H1 (cell line): Measurements from ENCODE around the gene AUH. TPM values are rescaled to one million over a fixed set of nuclear protein-coding genes. Genes with fewer than 3 reads are reported as not detected.

Experiments used
- CTCF ChIA-PET: fragments of 300-600 bp; sonication (Branson Sonifier 250); formaldehyde crosslinking; loops from one replicate; lab custom pipeline; 2021; ENCODE audit not compliant: partially characterized antibody; lab: Charles Lee
- POLR2A ChIA-PET: fragments of 300-600 bp; sonication (Branson Sonifier 250); formaldehyde crosslinking; loops from one replicate; lab custom pipeline; 2021; ENCODE audit warnings: inconsistent platforms; ENCODE audit not compliant: partially characterized antibody; lab: Charles Lee
- DNase-seq, 2 experiments: peaks; one replicate each; pipeline versions ENCODE4 v3.0.0 to v3.0.0-alpha.2; 2010 to 2022; ENCODE audit warnings: low spot score in 2 of 2, low read depth in 1 of 2, mixed read lengths in 1 of 2
- FAIRE-seq: peaks from 2 replicates; lab custom pipeline; 2011; peaks lifted over from hg19 to GRCh38; lab: Jason Lieb, UNC
- H2AFZ ChIP-seq: 2 replicates; pipeline ENCODE4 v1.8.1; 2012; ENCODE audit warnings: low read length, inconsistent platforms
- H2AK5ac ChIP-seq: 2 replicates; pipeline ENCODE4 v1.6.1; 2013; ENCODE audit warnings: low read depth, low read length
- H2BK120ac ChIP-seq: replicated peaks from 2 replicates; pipeline ENCODE3; 2013; ENCODE audit warnings: low read depth, low read length, inconsistent platforms
- H2BK12ac ChIP-seq: 2 replicates; pipeline ENCODE4 v1.6.1; 2013; ENCODE audit warnings: low read depth, low read length
- H2BK15ac ChIP-seq: 2 replicates; pipeline ENCODE4 v1.6.1; 2013; ENCODE audit warnings: low read length
- H2BK20ac ChIP-seq: 2 replicates; pipeline ENCODE4 v1.6.1; 2013; ENCODE audit warnings: low read length
- H2BK5ac ChIP-seq: 2 replicates; pipeline ENCODE4 v1.6.1; 2013; ENCODE audit warnings: low read depth, low read length
- H3K14ac ChIP-seq: 2 replicates; pipeline ENCODE4 v1.6.1; 2013; ENCODE audit warnings: inconsistent platforms; ENCODE audit not compliant: insufficient read length
- H3K18ac ChIP-seq: 2 replicates; pipeline ENCODE4 v1.6.1; 2013; ENCODE audit warnings: low read length; ENCODE audit errors: extremely low read depth
- H3K23ac ChIP-seq: 2 replicates; pipeline ENCODE4 v1.6.1; 2013; ENCODE audit warnings: inconsistent platforms; ENCODE audit not compliant: insufficient read length
- H3K23me2 ChIP-seq: 2 replicates; pipeline ENCODE4 v1.6.1; 2013; ENCODE audit warnings: low read depth, low read length
- H3K27ac ChIP-seq: 2 replicates; pipeline ENCODE4 v1.6.1; 2011; ENCODE audit warnings: low read depth, low read length, inconsistent platforms
- H3K27me3 ChIP-seq, 4 experiments: replicated peaks in 1 of 4; 1 replicate in 1 of 4; 2 replicates in 3 of 4; pipeline versions ENCODE4 v1.6.1 to v1.8.1; 2011 to 2013; ENCODE audit warnings: low read length in 3 of 4, mild to moderate bottlenecking in 3 of 4, inconsistent platforms in 2 of 4, mixed read lengths in 2 of 4, moderate library complexity in 1 of 4; ENCODE audit not compliant: control insufficient read depth in 3 of 4, insufficient read depth in 3 of 4; ENCODE audit errors: extremely low read depth in 1 of 4
- H3K36me3 ChIP-seq, 4 experiments: 2 replicates each; pipeline versions ENCODE4 v1.6.1 to v1.8.1; 2011 to 2013; ENCODE audit warnings: mild to moderate bottlenecking in 4 of 4, low read length in 3 of 4, moderate library complexity in 2 of 4, control low read depth in 1 of 4, inconsistent platforms in 1 of 4; ENCODE audit not compliant: insufficient read depth in 4 of 4, control insufficient read depth in 2 of 4
- H3K4ac ChIP-seq: replicated peaks from 2 replicates; pipeline ENCODE3; 2013; ENCODE audit warnings: low read length, low read depth, mixed read lengths, inconsistent platforms; ENCODE audit not compliant: insufficient read length
- H3K4me1 ChIP-seq, 4 experiments: replicated peaks in 1 of 4; 1 replicate in 1 of 4; 2 replicates in 3 of 4; pipeline versions ENCODE4 v1.6.1 to v1.8.1; 2011 to 2013; ENCODE audit warnings: low read length in 3 of 4, inconsistent platforms in 2 of 4, mixed read lengths in 1 of 4; ENCODE audit not compliant: insufficient read depth in 4 of 4, control insufficient read depth in 3 of 4
- H3K4me2 ChIP-seq, 2 experiments: 2 replicates each; pipeline versions ENCODE4 v1.6.1 to v1.8.1; 2011 to 2013; ENCODE audit warnings: low read depth in 2 of 2, low read length in 2 of 2, control low read depth in 1 of 2, inconsistent platforms in 1 of 2, mild to moderate bottlenecking in 1 of 2; ENCODE audit not compliant: insufficient read depth in 1 of 2
- H3K4me3 ChIP-seq, 4 experiments: fragments of 200-600, 300-600 bp in 1 of 4; sonication (generic), shearing (Covaris generic), sonication (Bioruptor Twin) in 1 of 4; 2 replicates each; pipeline versions ENCODE4 v1.5.1 to v1.8.1; 2011 to 2016; ENCODE audit warnings: low read length in 4 of 4, low read depth in 3 of 4, control low read depth in 2 of 4, inconsistent platforms in 2 of 4, mild to moderate bottlenecking in 2 of 4, mixed read lengths in 1 of 4, moderate library complexity in 1 of 4; ENCODE audit not compliant: insufficient read depth in 2 of 4; ENCODE audit errors: extremely low read depth in 1 of 4
- H3K56ac ChIP-seq: replicated peaks from 2 replicates; pipeline ENCODE3; 2013; ENCODE audit warnings: low read depth, mild to moderate bottlenecking, mixed read lengths, low read length, inconsistent platforms; ENCODE audit not compliant: insufficient read length
- H3K79me1 ChIP-seq: 2 replicates; pipeline ENCODE4 v1.6.1; 2013; ENCODE audit warnings: low read depth, low read length, control low read depth
- H3K79me2 ChIP-seq, 2 experiments: 2 replicates each; pipeline versions ENCODE4 v1.6.1 to v1.8.1; 2012 to 2013; ENCODE audit warnings: low read length in 2 of 2, mild to moderate bottlenecking in 2 of 2, inconsistent platforms in 1 of 2; ENCODE audit not compliant: insufficient read depth in 2 of 2, control insufficient read depth in 1 of 2
- H3K9ac ChIP-seq, 4 experiments: replicated peaks in 1 of 4; 1 replicate in 1 of 4; 2 replicates in 3 of 4; pipeline versions ENCODE4 v1.6.1 to v1.8.1; 2011 to 2013; ENCODE audit warnings: low read depth in 3 of 4, low read length in 3 of 4, control low read depth in 2 of 4, mild to moderate bottlenecking in 2 of 4, moderate library complexity in 2 of 4, inconsistent platforms in 1 of 4; ENCODE audit errors: extremely low read depth in 1 of 4
- H3K9me3 ChIP-seq, 2 experiments: 2 replicates each; pipeline versions ENCODE4 v1.6.1 to v1.8.1; 2012 to 2013; ENCODE audit warnings: mild to moderate bottlenecking in 2 of 2, moderate library complexity in 2 of 2, control low read depth in 1 of 2, inconsistent platforms in 1 of 2, low read depth in 1 of 2, low read length in 1 of 2, mixed read lengths in 1 of 2; ENCODE audit not compliant: insufficient read depth in 2 of 2
- H4K20me1 ChIP-seq, 2 experiments: replicated peaks in 1 of 2; 2 replicates each; pipeline versions ENCODE3 to v1.8.1; 2011 to 2013; ENCODE audit warnings: inconsistent platforms in 2 of 2, low read length in 2 of 2, mild to moderate bottlenecking in 1 of 2; ENCODE audit not compliant: insufficient read depth in 2 of 2, control insufficient read depth in 1 of 2
- H4K5ac ChIP-seq: 2 replicates; pipeline ENCODE4 v1.6.1; 2013; ENCODE audit warnings: low read length, low read depth, mixed read lengths, inconsistent platforms; ENCODE audit not compliant: insufficient read length
- H4K8ac ChIP-seq: 2 replicates; pipeline ENCODE4 v1.8.0; 2013; ENCODE audit warnings: mild to moderate bottlenecking, moderate library complexity, low read length, inconsistent platforms; ENCODE audit not compliant: insufficient read depth; ENCODE audit errors: extremely low read depth
- H4K91ac ChIP-seq: replicated peaks from 2 replicates; pipeline ENCODE3; 2013; ENCODE audit warnings: low read length, mixed read lengths, inconsistent platforms; ENCODE audit not compliant: insufficient read length
- CBX8 ChIP-seq: fragments of 300-800, 300-1000 bp; sonication (generic); IDR thresholded peaks from 2 replicates; pipeline ENCODE4 v1.7.1; 2016; ENCODE audit warnings: low read depth, low read length, borderline replicate concordance
- EGR1 ChIP-seq: IDR thresholded peaks from 2 replicates; pipeline ENCODE4 v1.6.1; 2011; ENCODE audit warnings: low read depth, low read length, borderline replicate concordance
- GTF2F1 ChIP-seq: IDR thresholded peaks from 2 replicates; pipeline ENCODE4 v1.6.1; 2012; ENCODE audit warnings: low read depth, low read length, improper control_type of control experiment, borderline replicate concordance
- HDAC2 ChIP-seq, 2 experiments: fragments of 300-600 bp in 1 of 2; sonication (generic) in 1 of 2; IDR thresholded peaks; 2 replicates each; pipeline ENCODE4 v1.6.1; 2011 to 2012; ENCODE audit warnings: low read depth in 2 of 2, low read length in 2 of 2, mild to moderate bottlenecking in 2 of 2, moderate library complexity in 2 of 2, borderline replicate concordance in 1 of 2, inconsistent platforms in 1 of 2
- KDM4A ChIP-seq: IDR thresholded peaks from one replicate; pipeline ENCODE4 v1.7.1; 2012; ENCODE audit warnings: low read depth, mild to moderate bottlenecking, moderate library complexity, low read length, inconsistent platforms; ENCODE audit not compliant: severe bottlenecking
- WGBS, 2 experiments: shearing (Covaris generic) in 1 of 2; methylation state at CpG; one replicate each; pipeline versions ENCODE4 v1.1.6 to v1.1.7; 2013 to 2015; ENCODE audit warnings: low lambda C conversion rate in 2 of 2, mixed read lengths in 2 of 2, inconsistent platforms in 1 of 2, low coverage in 1 of 2, missing lambda C conversion rate in 1 of 2; ENCODE audit not compliant: insufficient replicate concordance in 2 of 2, insufficient coverage in 1 of 2, insufficient read length in 1 of 2; ENCODE audit errors: extremely low coverage in 1 of 2, missing lambda C conversion rate in 1 of 2; 5-methylcytosine and 5-hydroxymethylcytosine counted together
- polyA plus RNA-seq, 7 experiments: library from polyadenylated mRNA; depleted of rRNA in 3 of 7; stranded (reverse) in 5 of 7; unstranded in 2 of 7; fragments of >200 nt in 5 of 7; fragments of 200-250 nt in 2 of 7; gene quantifications; 1 replicate in 5 of 7; 2 replicates in 1 of 7; 4 replicates in 1 of 7; pipeline versions ENCODE4 v1.2.1 to v1.2.3, GENCODE V29; 2011 to 2013; ENCODE audit warnings: missing spikeins in 2 of 7, mixed read lengths in 2 of 7
- total RNA-seq: library from RNA; stranded (reverse); fragmentation: NEBNext Ultra II Directional; extraction: Animal tissue kit (Norgen Biotek cat#: 25700); gene quantifications from 2 replicates; pipeline ENCODE4 v1.2.1, GENCODE V29; 2021
- TF ChIP-seq, protein P1 (sequence below): IDR thresholded peaks from 2 replicates; pipeline ENCODE4 v1.6.1; 2012; ENCODE audit warnings: low read length, inconsistent platforms

The AUH gene
- total and polyA plus RNA-seq, 2 of the 8 experiments (the other 6 are each of a cell fraction or from before 2014, with no cell fraction given) = 5.8 to 21.9 TPM

DNA sequence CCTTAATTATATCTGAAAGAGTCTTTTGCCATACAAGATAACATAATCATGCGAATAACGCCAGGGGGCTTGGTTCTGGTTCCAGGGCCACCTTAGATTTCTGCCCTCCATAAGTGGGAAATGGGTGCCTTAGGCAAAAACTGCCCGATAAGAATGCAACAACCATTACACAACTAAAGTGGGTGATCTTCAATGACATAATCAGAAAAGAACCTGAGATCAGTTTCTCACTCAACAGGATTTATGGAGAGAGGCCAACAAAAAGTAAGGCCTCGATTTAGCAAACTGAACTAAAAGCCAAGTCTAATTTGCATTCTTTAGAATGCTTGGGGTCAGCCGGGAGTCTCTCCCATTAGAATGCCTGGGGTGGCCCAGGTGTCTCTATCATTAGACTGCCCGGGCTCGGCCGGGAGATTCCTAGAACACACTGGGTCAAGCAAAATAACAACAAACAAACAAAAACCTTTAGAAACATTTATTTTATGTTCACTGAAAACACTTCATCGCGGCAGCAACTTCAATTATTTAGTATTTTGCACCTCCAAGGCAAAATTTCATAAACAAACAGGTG lies 194.8 kb downstream of the AUH start:
- CTCF ChIA-PET = no interaction called here
- no peak overlapping the region for H3K23ac ChIP-seq
- no peak overlapping the region for H3K56ac ChIP-seq
- POLR2A ChIA-PET = no interaction called here
- H4K8ac ChIP-seq = no peak overlapping the region
- 76% methylated on average over 10 of the region's 10 CpGs; no CpG with 5 or more reads in 1 of the 2 experiments for WGBS, 2 experiments
- no peak overlapping the region for H3K9ac ChIP-seq
- H3K18ac ChIP-seq = no peak overlapping the region
- no peaks in the 10 kb centered on the region for H3K9me3 ChIP-seq
- H3K27ac ChIP-seq = no peak overlapping the region
- no peaks in the 10 kb centered on the region for H4K20me1 ChIP-seq
- H4K91ac ChIP-seq = no peak overlapping the region
- H3K79me2 ChIP-seq = no peaks in the 10 kb centered on the region
- H3K4me2 ChIP-seq = no peak overlapping the region
- H3K4me3 ChIP-seq = no peak overlapping the region
- H2BK15ac ChIP-seq = no peak overlapping the region
- H3K27me3 ChIP-seq = no peaks in the 10 kb centered on the region; a peak in 1 of 7 replicates
- H2BK20ac ChIP-seq = no peak overlapping the region
- H2BK12ac ChIP-seq = no peak overlapping the region
- no peak overlapping the region for H2AK5ac ChIP-seq
- H2AFZ ChIP-seq = no peak overlapping the region
- TF ChIP-seq GTF2F1 = no peak
- no peak for TF ChIP-seq CBX8
- TF ChIP-seq KDM4A = no peak
- no peak for TF ChIP-seq HDAC2 (IDR thresholded peaks at IDR 0.05; ENCODE audit: borderline replicate concordance in 1 of 2, low read depth in 2 of 2, low read length in 2 of 2)
- no peak for TF ChIP-seq EGR1
- TF ChIP-seq, protein P1, sequence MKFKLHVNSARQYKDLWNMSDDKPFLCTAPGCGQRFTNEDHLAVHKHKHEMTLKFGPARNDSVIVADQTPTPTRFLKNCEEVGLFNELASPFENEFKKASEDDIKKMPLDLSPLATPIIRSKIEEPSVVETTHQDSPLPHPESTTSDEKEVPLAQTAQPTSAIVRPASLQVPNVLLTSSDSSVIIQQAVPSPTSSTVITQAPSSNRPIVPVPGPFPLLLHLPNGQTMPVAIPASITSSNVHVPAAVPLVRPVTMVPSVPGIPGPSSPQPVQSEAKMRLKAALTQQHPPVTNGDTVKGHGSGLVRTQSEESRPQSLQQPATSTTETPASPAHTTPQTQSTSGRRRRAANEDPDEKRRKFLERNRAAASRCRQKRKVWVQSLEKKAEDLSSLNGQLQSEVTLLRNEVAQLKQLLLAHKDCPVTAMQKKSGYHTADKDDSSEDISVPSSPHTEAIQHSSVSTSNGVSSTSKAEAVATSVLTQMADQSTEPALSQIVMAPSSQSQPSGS = no peak
- no peaks in the 10 kb centered on the region for H3K79me1 ChIP-seq
- H3K4me1 ChIP-seq = peaks cover 0 to 6% (median 3%) of the 10 kb centered on the region in 4 experiments; a peak in 2 of 7 replicates
- no peak overlapping the region for H2BK120ac ChIP-seq
- H3K23me2 ChIP-seq = 0 out of 2 replicates have a peak, but pooled peaks cover 2% of the 10 kb centered on the region
- no peak overlapping the region for H2BK5ac ChIP-seq
- no peak for FAIRE-seq
- no peak overlapping the region for H4K5ac ChIP-seq
- H3K36me3 ChIP-seq = no peaks in the 10 kb centered on the region
- H3K14ac ChIP-seq = no peak overlapping the region
- no peak for DNase-seq
- no peak overlapping the region for H3K4ac ChIP-seq
